Iris pigment epithelial cell (primary cell): ENCODE measurements around the gene AGER.
"Not testable (repeated sequence)": the region's sequence is repeated elsewhere in the genome, so short reads cannot be mapped to it uniquely, and the experiment has no call there.

ENCODE experiments used
- DNase-seq: peaks from one replicate; pipeline ENCODE4 v3.0.0-alpha.2; 2011; ENCODE audit warnings: low read depth

AGER gene

GRCh38 chr6:32184084-32184640 is at the start of gene AGER:
TSS of gene AGER (minus strand) at chr6:32184253. CDS start at chr6:32184222, 31 bp downstream.
- no peak for DNase-seq

GRCh38 chr6:32226434-32226833 is 42.4 kb upstream of the AGER start:
- DNase-seq: no peak

GRCh38 chr6:32224696-32225095 is 40.6 kb upstream of the AGER start:
- no peak for DNase-seq

GRCh38 chr6:32223258-32224235 is 39.5 kb upstream of the AGER start, which contains the start of gene NOTCH4:
TSS of gene NOTCH4 (minus strand) at chr6:32224067. CDS start at chr6:32223928, 139 bp downstream.
- no peak for DNase-seq

GRCh38 chr6:32222333-32223230 is 38.5 kb upstream of the AGER start:
- DNase-seq: no peak

- DNase-seq: no peak
Measured at GRCh38 chr6:32220021-32220420, 36.0 kb upstream of the AGER start.

GRCh38 chr6:32218167-32218566 is 34.1 kb upstream of the AGER start:
- no peak for DNase-seq

- no peak for DNase-seq
Measured at GRCh38 chr6:32216998-32217397, 32.9 kb upstream of the AGER start.

- DNase-seq: no peak
Measured at GRCh38 chr6:32216285-32216684, 32.2 kb upstream of the AGER start.

GRCh38 chr6:32215617-32216016 is 31.6 kb upstream of the AGER start:
- no peak for DNase-seq

GRCh38 chr6:32214126-32214525 is 30.1 kb upstream of the AGER start:
- no peak for DNase-seq

- DNase-seq: no peak
Measured at GRCh38 chr6:32213649-32214048, 29.6 kb upstream of the AGER start.

GRCh38 chr6:32212076-32212760 is 28.2 kb upstream of the AGER start:
- DNase-seq: no peak

- not testable (repeated sequence) for DNase-seq
Measured at GRCh38 chr6:32211432-32211831, 27.4 kb upstream of the AGER start.

- no peak for DNase-seq
Measured at GRCh38 chr6:32210191-32210601, 26.1 kb upstream of the AGER start.

- no peak for DNase-seq
Measured at GRCh38 chr6:32208996-32209395, 24.9 kb upstream of the AGER start.

- DNase-seq: no peak
Measured at GRCh38 chr6:32204268-32204715, 20.2 kb upstream of the AGER start.

GRCh38 chr6:32203426-32204267 is 19.6 kb upstream of the AGER start:
- DNase-seq: no peak

- DNase-seq: no peak
Measured at GRCh38 chr6:32202186-32202585, 18.1 kb upstream of the AGER start.

- no peak for DNase-seq
Measured at GRCh38 chr6:32200711-32201475, 16.8 kb upstream of the AGER start.
